BE2C (cell line): ENCODE measurements around the gene NXT1.

Experiments
- DNase-seq: peaks from one replicate; pipeline ENCODE4 v3.0.0-alpha.2; 2020
- H3K27me3 ChIP-seq: fragments of 250-450 bp; sonication (Bioruptor Pico); 2 replicates; pipeline ENCODE4 v1.5.1; 2020; ENCODE audit warnings: mild to moderate bottlenecking
- H3K36me3 ChIP-seq: fragments of 250-450 bp; sonication (Bioruptor Pico); 2 replicates; pipeline ENCODE4 v1.5.1; 2020; ENCODE audit warnings: mild to moderate bottlenecking
- H3K4me1 ChIP-seq: fragments of 250-450 bp; sonication (Bioruptor Pico); 2 replicates; pipeline ENCODE4 v1.5.1; 2020
- H3K4me3 ChIP-seq: 2 replicates; pipeline ENCODE4 v1.5.1; 2011; ENCODE audit warnings: low read depth, low read length
- H3K9me3 ChIP-seq: fragments of 250-450 bp; sonication (Bioruptor Pico); 2 replicates; pipeline ENCODE4 v1.5.1; 2020
- TF ChIP-seq, protein P1 (sequence below): IDR thresholded peaks from 2 replicates; pipeline ENCODE4 v1.5.1; 2012; ENCODE audit warnings: mild to moderate bottlenecking, low read depth, low read length

NXT1 gene

GRCh38 chr20:23320317-23320716, 30.3 kb upstream of the NXT1 start:
- TF ChIP-seq, protein P1, sequence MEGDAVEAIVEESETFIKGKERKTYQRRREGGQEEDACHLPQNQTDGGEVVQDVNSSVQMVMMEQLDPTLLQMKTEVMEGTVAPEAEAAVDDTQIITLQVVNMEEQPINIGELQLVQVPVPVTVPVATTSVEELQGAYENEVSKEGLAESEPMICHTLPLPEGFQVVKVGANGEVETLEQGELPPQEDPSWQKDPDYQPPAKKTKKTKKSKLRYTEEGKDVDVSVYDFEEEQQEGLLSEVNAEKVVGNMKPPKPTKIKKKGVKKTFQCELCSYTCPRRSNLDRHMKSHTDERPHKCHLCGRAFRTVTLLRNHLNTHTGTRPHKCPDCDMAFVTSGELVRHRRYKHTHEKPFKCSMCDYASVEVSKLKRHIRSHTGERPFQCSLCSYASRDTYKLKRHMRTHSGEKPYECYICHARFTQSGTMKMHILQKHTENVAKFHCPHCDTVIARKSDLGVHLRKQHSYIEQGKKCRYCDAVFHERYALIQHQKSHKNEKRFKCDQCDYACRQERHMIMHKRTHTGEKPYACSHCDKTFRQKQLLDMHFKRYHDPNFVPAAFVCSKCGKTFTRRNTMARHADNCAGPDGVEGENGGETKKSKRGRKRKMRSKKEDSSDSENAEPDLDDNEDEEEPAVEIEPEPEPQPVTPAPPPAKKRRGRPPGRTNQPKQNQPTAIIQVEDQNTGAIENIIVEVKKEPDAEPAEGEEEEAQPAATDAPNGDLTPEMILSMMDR: peak; percentile 25; the same call in 1 of the 2 replicates
- Histone ChIP-seq H3K9me3 (no peaks in the 10 kb centered on the region), H3K27me3 (no peaks in the 10 kb centered on the region), H3K4me3 (no peak overlapping the region), H3K36me3 (no peaks in the 10 kb centered on the region), H3K4me1 (no peaks in the 10 kb centered on the region)
- no peak for DNase-seq

DNA sequence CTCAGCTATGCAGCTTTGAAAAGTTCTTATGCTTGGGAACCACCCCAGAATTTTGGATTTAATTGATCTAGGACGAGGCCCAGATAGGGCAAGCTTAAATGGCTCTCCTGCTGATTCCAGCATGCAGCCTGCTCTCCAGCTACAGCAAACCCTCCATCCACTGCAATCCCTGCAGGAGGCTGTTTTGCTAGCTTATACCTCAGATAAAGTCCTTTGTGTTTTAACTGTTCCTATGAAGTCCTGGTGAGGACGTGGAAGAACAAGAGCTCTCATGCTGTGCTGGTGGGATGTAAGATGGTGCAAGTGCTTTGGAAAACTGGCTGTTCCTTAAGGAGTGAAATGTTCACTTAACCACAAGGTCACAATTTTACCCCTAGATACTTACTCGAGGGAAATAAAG, 25.5 kb upstream of the NXT1 start:
- TF ChIP-seq, protein P1: no peak
- Histone ChIP-seq H3K27me3 (no peaks in the 10 kb centered on the region), H3K36me3 (no peaks in the 10 kb centered on the region), H3K4me3 (no peak overlapping the region), H3K4me1 (no peaks in the 10 kb centered on the region), H3K9me3 (no peaks in the 10 kb centered on the region)
- DNase-seq: no peak

DNA sequence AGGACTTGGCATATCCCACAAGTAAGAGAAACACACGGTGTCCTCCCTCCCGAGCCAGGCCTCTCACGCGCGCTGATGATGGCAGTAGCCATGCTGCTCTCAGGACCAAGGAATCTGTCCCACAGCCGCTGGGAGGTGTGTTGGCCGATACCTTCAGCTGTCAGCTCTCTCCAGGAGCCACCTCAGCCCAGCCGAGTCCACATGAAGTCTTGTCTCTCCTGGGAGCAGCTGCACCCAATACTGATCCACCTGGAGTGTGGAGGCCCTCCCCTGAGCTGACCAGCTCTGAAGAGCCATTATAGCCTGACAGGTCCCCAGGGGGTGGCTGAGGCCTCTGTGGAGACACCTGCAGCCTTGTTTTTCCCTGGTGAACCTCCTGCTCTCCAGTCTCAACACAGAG, 23.8 kb upstream of the NXT1 start:
- Histone ChIP-seq H3K4me3 (no peak overlapping the region), H3K27me3 (no peaks in the 10 kb centered on the region), H3K9me3 (no peaks in the 10 kb centered on the region), H3K4me1 (no peaks in the 10 kb centered on the region), H3K36me3 (no peaks in the 10 kb centered on the region)
- TF ChIP-seq, protein P1: no peak
- no peak for DNase-seq

DNA sequence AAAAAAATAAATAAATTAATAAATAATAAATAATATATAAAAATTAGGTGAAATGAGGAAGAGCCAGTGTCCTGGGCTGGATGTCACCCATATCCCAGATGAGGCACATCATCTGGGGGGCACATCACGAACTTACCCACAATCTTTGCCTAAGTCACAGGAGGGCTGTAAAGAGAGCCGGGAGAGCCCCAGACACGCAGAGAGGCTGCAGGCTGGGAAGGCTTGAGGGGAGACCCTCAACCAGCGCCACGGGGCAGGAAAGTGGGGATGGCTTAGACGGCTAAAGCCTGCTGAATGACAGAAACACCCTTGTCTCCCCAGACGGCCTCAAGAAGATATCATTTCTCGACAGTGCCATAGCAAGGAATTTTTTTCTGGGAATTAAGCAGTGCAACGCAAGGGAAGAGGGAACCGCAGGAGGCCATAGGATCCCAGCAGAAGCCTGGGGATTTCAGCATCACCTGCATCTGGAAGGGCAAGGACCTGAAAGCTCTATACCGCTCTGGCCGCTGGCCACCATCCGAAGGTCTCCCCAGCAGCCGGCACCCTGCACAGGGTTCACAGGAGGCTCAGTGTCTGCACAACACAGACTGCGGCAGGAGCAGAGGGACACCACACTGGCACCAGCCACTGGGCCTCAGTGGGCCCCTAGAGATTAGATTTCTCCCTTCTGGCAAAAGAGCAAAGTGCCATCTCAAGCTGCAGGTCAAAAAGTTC, 22.8 kb upstream of the NXT1 start:
- no peak for DNase-seq
- Histone ChIP-seq H3K4me1 (no peaks in the 10 kb centered on the region), H3K9me3 (no peaks in the 10 kb centered on the region), H3K4me3 (no peak overlapping the region), H3K36me3 (no peaks in the 10 kb centered on the region), H3K27me3 (no peaks in the 10 kb centered on the region)
- TF ChIP-seq, protein P1: no peak

- Histone ChIP-seq H3K4me1 (no peaks in the 10 kb centered on the region), H3K36me3 (no peaks in the 10 kb centered on the region), H3K9me3 (no peaks in the 10 kb centered on the region), H3K27me3 (no peaks in the 10 kb centered on the region), H3K4me3 (no peak overlapping the region)
- no peak for DNase-seq
- TF ChIP-seq, protein P1: no peak
Measured at GRCh38 chr20:23331450-23332350, 18.9 kb upstream of the NXT1 start.

- no peak for DNase-seq
- TF ChIP-seq, protein P1: no peak
- no peaks in the 10 kb centered on the region for H3K27me3 ChIP-seq
- H3K9me3 ChIP-seq: no peaks in the 10 kb centered on the region
- H3K4me3 ChIP-seq: no peak overlapping the region
- no peaks in the 10 kb centered on the region for H3K36me3 ChIP-seq
- no peaks in the 10 kb centered on the region for H3K4me1 ChIP-seq
Measured at GRCh38 chr20:23332467-23332866, 18.1 kb upstream of the NXT1 start.
